Stimulated activated CD4-positive, alpha-beta T cell treated with anti-CD3 and anti-CD28 coated beads, Interleukin-12 subunit alpha, Interleukin-12 subunit beta, amount 100 ng/mL, for 48 hours (primary cell): ENCODE measurements around the gene SERPINE1.

Experiments
- DNase-seq, 3 donors: peaks; one replicate each; pipeline ENCODE4 v3.0.0-alpha.2; 2020; ENCODE audit warnings: low read depth in 2 of 3, low spot score in 1 of 3

SERPINE1 gene

GRCh38 chr7:101151908-101152651, 25.2 kb downstream of the SERPINE1 start:
- no peak for DNase-seq

- DNase-seq = peak; percentile 91 to 94 (median 94)
Observed at GRCh38 chr7:101153969-101154692, 27.2 kb downstream of the SERPINE1 start, which contains the start of gene AP1S1. Gene AP1S1 (plus strand): TSS chr7:101154476. CDS start chr7:101154515, 39 bp downstream.

- no peak for DNase-seq
Observed at GRCh38 chr7:101154693-101155102, 27.8 kb downstream of the SERPINE1 start.

- DNase-seq = no peak
Observed at GRCh38 chr7:101155303-101155702, 28.4 kb downstream of the SERPINE1 start.

GRCh38 chr7:101156277-101156676, 29.4 kb downstream of the SERPINE1 start:
- no peak for DNase-seq

- DNase-seq = no peak
Observed at GRCh38 chr7:101156866-101157589, 30.1 kb downstream of the SERPINE1 start.

GRCh38 chr7:101159696-101160674, 33.1 kb downstream of the SERPINE1 start:
- DNase-seq = no peak

- DNase-seq = no peak
Observed at GRCh38 chr7:101160910-101161309, 34.0 kb downstream of the SERPINE1 start.

- no peak for DNase-seq
Observed at GRCh38 chr7:101161692-101162471, 35.0 kb downstream of the SERPINE1 start.

GRCh38 chr7:101162551-101163278, 35.8 kb downstream of the SERPINE1 start:
- no peak for DNase-seq

GRCh38 chr7:101163279-101164070, 36.6 kb downstream of the SERPINE1 start:
- no peak for DNase-seq

GRCh38 chr7:101164071-101164840, 37.4 kb downstream of the SERPINE1 start:
- DNase-seq = no peak

GRCh38 chr7:101165075-101165957, 38.4 kb downstream of the SERPINE1 start, which contains the start of gene VGF:
Gene VGF (minus strand): TSS chr7:101165569. CDS start chr7:101164843, 726 bp downstream.
- peak; percentile 87 to 92 (median 89) for DNase-seq

GRCh38 chr7:101165958-101166647, 39.2 kb downstream of the SERPINE1 start:
- DNase-seq = no peak

- no peak for DNase-seq
Observed at GRCh38 chr7:101166648-101166908, 39.7 kb downstream of the SERPINE1 start.
